Loucy (cell line): ENCODE data around the gene TOP3B.

ENCODE experiments used
- CTCF ChIP-seq: fragments of 200-600 bp; sonication (generic); conservative IDR thresholded peaks from 2 replicates; pipeline ENCODE4 v1.5.1; 2014; ENCODE audit warnings: mild to moderate bottlenecking, antibody characterized with exemption, low read length
- EZH2phosphoT487 ChIP-seq: fragments of 200-600 bp; IDR thresholded peaks from 2 replicates; pipeline ENCODE4 v1.6.1; 2018; ENCODE audit warnings: antibody characterized with exemption, mild to moderate bottlenecking, moderate library complexity, borderline replicate concordance

DNA sequence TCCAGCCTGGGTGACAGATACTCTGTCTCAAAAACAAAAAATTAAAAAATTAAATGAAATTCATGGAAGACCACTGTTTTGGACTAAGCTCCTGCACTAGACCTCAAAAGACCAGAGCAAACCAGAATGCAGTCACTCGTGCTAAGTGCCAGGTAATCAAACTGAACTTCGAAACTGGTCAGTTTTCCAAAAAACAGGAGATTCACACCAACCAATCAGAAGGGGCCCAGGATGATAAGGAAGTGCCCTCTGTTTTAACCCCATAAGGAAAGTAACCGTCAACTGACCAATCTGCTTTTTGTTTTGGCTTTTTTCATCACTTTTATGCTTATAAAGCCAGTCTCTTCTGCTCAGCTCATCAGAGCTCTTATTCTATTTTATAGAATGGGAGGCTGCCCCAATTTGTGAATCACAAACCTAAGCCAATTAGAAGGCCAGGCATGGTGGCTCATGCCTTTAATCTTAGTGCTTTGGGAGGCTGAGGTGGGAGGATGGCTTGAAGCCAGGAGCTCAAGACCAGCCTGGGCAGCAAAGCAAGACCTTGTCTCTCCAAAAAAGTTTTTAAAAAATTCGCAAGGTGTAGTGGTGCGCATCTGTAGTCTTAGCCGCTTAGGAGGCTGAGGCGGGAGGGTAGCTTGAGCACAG lies 10.1 kb upstream of the TOP3B start:
- TF ChIP-seq CTCF (no peak), EZH2phosphoT487 (no peak)
